GM18526 (cell line): ENCODE measurements around the gene SASS6.

Experiments used
- POLR2A ChIP-seq: IDR thresholded peaks from 3 replicates; pipeline ENCODE4 v1.6.1; 2011; ENCODE audit not compliant: insufficient read length; ENCODE audit errors: extremely low read depth

Gene SASS6

GRCh38 chr1:100137602-100138001 is 4.9 kb upstream of the SASS6 start:
- no peak for TF ChIP-seq POLR2A

GRCh38 chr1:100134872-100135271 is 2.1 kb upstream of the SASS6 start:
- TF ChIP-seq POLR2A = no peak

GRCh38 chr1:100131623-100132022 is 1.1 kb downstream of the SASS6 start:
- no peak for TF ChIP-seq POLR2A

GRCh38 chr1:100130552-100131077 is 2.1 kb downstream of the SASS6 start:
- no peak for TF ChIP-seq POLR2A

- TF ChIP-seq POLR2A = no peak
These were observed 5.5 kb downstream of the SASS6 start for GRCh38 chr1:100127226-100127625.

GRCh38 chr1:100122177-100122576 is 10.6 kb downstream of the SASS6 start:
- no peak for TF ChIP-seq POLR2A

- no peak for TF ChIP-seq POLR2A
These were observed 17.2 kb downstream of the SASS6 start for GRCh38 chr1:100115524-100115923.

- TF ChIP-seq POLR2A = no peak
These were observed 23.1 kb downstream of the SASS6 start for GRCh38 chr1:100109554-100110066.

- TF ChIP-seq POLR2A = no peak
These were observed 25.0 kb downstream of the SASS6 start for GRCh38 chr1:100107696-100108095.

GRCh38 chr1:100101564-100101963 is 31.2 kb downstream of the SASS6 start:
- no peak for TF ChIP-seq POLR2A

- TF ChIP-seq POLR2A = no peak
These were observed 32.5 kb downstream of the SASS6 start for GRCh38 chr1:100100202-100100601.

GRCh38 chr1:100090471-100090870 is 42.3 kb downstream of the SASS6 start:
- TF ChIP-seq POLR2A = no peak

GRCh38 chr1:100089082-100089481 is 43.6 kb downstream of the SASS6 start:
- no peak for TF ChIP-seq POLR2A

GRCh38 chr1:100087396-100087795 is 45.3 kb downstream of the SASS6 start:
- TF ChIP-seq POLR2A = no peak

- TF ChIP-seq POLR2A = no peak
These were observed 52.4 kb downstream of the SASS6 start for GRCh38 chr1:100080331-100080730.

GRCh38 chr1:100077531-100077930 is 55.2 kb downstream of the SASS6 start:
- no peak for TF ChIP-seq POLR2A

GRCh38 chr1:100076744-100077143 is 56.0 kb downstream of the SASS6 start:
- TF ChIP-seq POLR2A = no peak
